SK-N-SH (cell line): ENCODE results near the gene SLC4A9.

Experiments
- CHD2 ChIP-seq: fragments of 150-350 bp; IDR thresholded peaks from 2 replicates; pipeline ENCODE4 v1.6.1; 2018; ENCODE audit warnings: low read length; ENCODE audit not compliant: partially characterized antibody
- CTCF ChIP-seq: fragments of 200-600 bp; sonication (generic); IDR thresholded peaks from 2 replicates; pipeline ENCODE4 v1.6.1; 2017; ENCODE audit warnings: antibody characterized with exemption, mild to moderate bottlenecking, moderate library complexity
- EZH2phosphoT487 ChIP-seq: fragments of 200-600 bp; sonication (generic); IDR thresholded peaks from 2 replicates; pipeline ENCODE4 v1.6.1; 2017; ENCODE audit warnings: low read depth, mixed run types, mild to moderate bottlenecking, antibody characterized with exemption, moderate library complexity, borderline replicate concordance
- FOSL2 ChIP-seq: IDR thresholded peaks from 2 replicates; pipeline ENCODE4 v1.4.0; 2012; ENCODE audit warnings: low read depth, mild to moderate bottlenecking, moderate library complexity, borderline replicate concordance
- MXI1 ChIP-seq: IDR thresholded peaks from 2 replicates; pipeline ENCODE4 v1.6.1; 2012; ENCODE audit warnings: mild to moderate bottlenecking, low read depth, low read length, improper control_type of control experiment
- POLR2AphosphoS5 ChIP-seq: IDR thresholded peaks from 2 replicates; pipeline ENCODE4 v1.6.1; 2012; ENCODE audit warnings: low read depth, low read length
- RAD21 ChIP-seq: IDR thresholded peaks from 2 replicates; pipeline ENCODE4 v1.6.1; 2012; ENCODE audit warnings: mild to moderate bottlenecking, low read length
- RXRA ChIP-seq: IDR thresholded peaks from 2 replicates; pipeline ENCODE4 v1.4.0; 2012; ENCODE audit warnings: low read depth, mild to moderate bottlenecking, borderline replicate concordance
- TAF1 ChIP-seq: IDR thresholded peaks from 2 replicates; pipeline ENCODE4 v1.6.1; 2012; ENCODE audit warnings: low read depth, mild to moderate bottlenecking, low read length, moderate library complexity, borderline replicate concordance
- YY1 ChIP-seq: IDR thresholded peaks from 2 replicates; pipeline ENCODE4 v1.4.0; 2012; ENCODE audit warnings: low read depth, mild to moderate bottlenecking

- peak; percentile 87; the same call in 1 of the 2 replicates for TF ChIP-seq TAF1
- no peak for TF ChIP-seq CTCF
- peak; percentile 57; the same call in 1 of the 2 replicates for TF ChIP-seq MXI1
- TF ChIP-seq FOSL2: no peak
- no peak for TF ChIP-seq EZH2phosphoT487
- TF ChIP-seq YY1: peak; percentile 79; the same call in 1 of the 2 replicates
- no peak for TF ChIP-seq RAD21
- TF ChIP-seq POLR2AphosphoS5: peak; percentile 84
- TF ChIP-seq CHD2: peak; percentile 97
- TF ChIP-seq RXRA: no peak
These were observed 41.6 kb downstream of the SLC4A9 start, which contains the start of gene ANKHD1 for GRCh38 chr5:140401362-140402257.
